Muscle layer of duodenum (tissue), 2 donors: ENCODE measurements around the gene INSM1.

ENCODE experiments used
- H3K27ac ChIP-seq: one replicate; pipeline ENCODE4 v1.7.0; 2013; ENCODE audit warnings: mild to moderate bottlenecking, low read length
- H3K27me3 ChIP-seq: one replicate; pipeline ENCODE4 v1.7.0; 2013; ENCODE audit warnings: low read depth, mild to moderate bottlenecking, control low read depth, low read length
- H3K36me3 ChIP-seq, 2 donors: one replicate each; pipeline ENCODE4 v1.7.0; 2013; ENCODE audit warnings: low read length in 2 of 2, control low read depth in 1 of 2, mild to moderate bottlenecking in 1 of 2; ENCODE audit not compliant: insufficient read depth in 2 of 2, control insufficient read depth in 1 of 2
- H3K4me1 ChIP-seq, 2 donors: one replicate each; pipeline ENCODE4 v1.7.0; 2013; ENCODE audit warnings: low read length in 2 of 2, mild to moderate bottlenecking in 2 of 2, control low read depth in 1 of 2, moderate library complexity in 1 of 2; ENCODE audit not compliant: insufficient read depth in 2 of 2, control insufficient read depth in 1 of 2
- H3K4me3 ChIP-seq, 2 donors: one replicate each; pipeline ENCODE4 v1.7.0; 2013; ENCODE audit warnings: low read length in 2 of 2, low read depth in 1 of 2, mild to moderate bottlenecking in 1 of 2
- H3K9me3 ChIP-seq, 2 donors: one replicate each; pipeline ENCODE4 v1.7.0; 2013; ENCODE audit warnings: low read length in 2 of 2, control low read depth in 1 of 2, mild to moderate bottlenecking in 1 of 2; ENCODE audit not compliant: control insufficient read depth in 1 of 2
- donor health status: healthy.

INSM1 gene

DNA sequence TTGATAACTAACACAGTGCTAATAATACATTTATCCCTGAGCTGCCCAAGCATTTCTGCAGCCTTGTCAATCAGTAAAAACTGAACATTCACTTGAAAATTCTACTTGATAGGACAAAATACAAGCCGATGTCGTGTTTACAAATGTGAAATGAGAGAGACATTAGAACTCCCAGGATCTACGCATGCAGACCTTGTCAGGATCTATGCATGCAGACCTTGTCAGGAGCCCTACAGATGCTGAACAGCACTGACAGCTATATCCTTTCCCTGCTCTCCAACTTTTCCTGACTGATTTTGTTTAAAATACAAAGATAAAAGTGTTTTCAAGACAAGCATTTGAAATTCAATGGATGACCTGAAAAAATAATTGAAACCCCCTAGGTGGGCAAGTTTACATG lies 28.9 kb downstream of the INSM1 start:
- Histone ChIP-seq H3K27ac (no peak overlapping the region), H3K27me3 (no peaks in the 10 kb centered on the region), H3K4me1 (no peaks in the 10 kb centered on the region), H3K36me3 (peaks cover 5 to 25% of the 10 kb centered on the region in 2 donors), H3K4me3 (no peak overlapping the region), H3K9me3 (no peaks in the 10 kb centered on the region)

DNA sequence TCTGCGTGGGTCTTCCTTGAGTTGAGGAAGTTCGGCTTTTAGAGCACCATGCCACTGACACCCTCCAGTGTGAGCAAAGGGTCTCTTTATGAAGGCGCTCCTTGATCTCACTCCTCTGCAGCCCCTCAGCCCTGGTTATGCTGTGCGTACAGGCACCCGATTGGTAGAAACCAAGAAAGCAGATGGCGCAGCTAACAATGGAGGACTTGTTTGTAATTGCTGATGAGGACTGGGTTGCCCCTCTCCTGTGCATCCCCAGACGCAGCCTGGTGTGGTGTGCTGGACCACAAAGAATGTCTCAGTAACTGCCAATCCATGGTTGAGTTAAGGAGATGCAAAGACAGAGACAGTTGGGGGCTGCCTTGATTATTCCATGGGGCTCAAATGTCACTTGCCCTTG lies 30.2 kb downstream of the INSM1 start:
- Histone ChIP-seq H3K9me3 (no peaks in the 10 kb centered on the region), H3K27ac (no peak overlapping the region), H3K4me3 (no peak overlapping the region), H3K36me3 (peaks cover 0 to 18% of the 10 kb centered on the region in 2 donors), H3K27me3 (no peaks in the 10 kb centered on the region), H3K4me1 (no peaks in the 10 kb centered on the region)

DNA sequence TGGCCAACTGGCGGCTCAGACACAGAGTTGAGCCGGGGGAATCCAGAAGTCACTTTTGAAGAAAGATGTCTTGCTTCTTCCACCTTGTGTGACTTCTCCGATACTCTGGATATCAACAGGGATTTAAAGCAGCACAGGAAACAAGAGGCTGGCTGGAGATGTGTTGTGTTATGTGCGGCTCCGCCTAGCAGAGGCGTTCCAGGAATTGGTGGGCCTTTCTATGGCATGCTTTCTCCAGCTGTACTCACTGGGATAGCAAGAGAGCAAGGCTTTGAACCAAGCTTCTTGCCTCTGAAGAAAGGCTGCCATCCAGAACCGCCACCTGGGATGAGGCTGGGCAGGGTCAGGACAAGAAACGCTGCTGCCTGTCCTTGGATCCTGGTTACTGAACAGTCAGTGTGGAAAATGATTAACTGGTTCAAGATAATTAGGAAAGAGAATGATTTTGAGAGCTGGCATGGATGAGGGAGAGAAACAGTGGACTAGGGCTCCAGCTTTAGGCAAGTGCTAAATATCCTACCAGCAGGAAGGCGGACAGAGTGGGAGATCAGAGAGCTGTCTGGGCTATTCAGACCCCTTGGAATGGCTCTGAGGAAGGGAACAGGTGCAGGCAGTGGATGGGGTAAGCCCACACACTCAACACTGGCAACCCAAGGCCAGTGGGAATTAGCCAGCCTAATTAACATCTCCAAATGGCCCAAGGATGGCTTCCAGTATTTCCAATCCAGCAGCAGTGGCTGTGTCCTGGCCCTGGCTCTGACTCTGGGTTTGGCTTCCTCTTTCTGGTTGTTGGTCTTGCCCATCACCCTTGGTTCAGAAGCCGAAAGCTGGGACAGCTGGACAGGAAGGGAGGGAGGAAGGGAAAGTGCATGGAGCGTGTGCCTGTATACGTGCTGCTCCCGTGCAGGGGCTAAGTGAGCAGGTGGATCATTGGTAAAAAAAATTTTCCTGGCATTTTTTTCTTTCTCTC lies 31.9 kb downstream of the INSM1 start:
- Histone ChIP-seq H3K27me3 (no peaks in the 10 kb centered on the region), H3K36me3 (peaks cover 4 to 23% of the 10 kb centered on the region in 2 donors), H3K4me1 (no peaks in the 10 kb centered on the region), H3K4me3 (no peak overlapping the region), H3K27ac (no peak overlapping the region), H3K9me3 (no peaks in the 10 kb centered on the region)

DNA sequence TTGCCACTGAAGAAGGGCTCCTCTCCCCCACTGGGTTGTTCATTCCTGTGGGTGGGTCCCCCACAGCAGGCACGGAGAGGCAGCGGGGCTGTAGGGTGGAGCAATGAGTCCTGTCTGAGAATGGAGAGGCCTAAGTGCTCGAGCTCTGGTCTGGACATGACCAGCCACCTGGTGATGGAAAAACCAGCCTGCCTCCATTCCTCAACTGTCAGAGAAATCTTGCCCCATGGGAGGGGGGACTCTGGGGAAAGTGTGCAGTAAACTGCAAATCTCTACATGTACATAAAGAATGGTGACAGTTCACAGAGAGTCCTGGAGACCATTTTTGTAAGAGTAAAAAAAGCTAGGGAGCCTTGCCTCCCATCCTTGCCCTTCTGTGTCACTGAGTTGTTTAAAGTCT lies 34.1 kb downstream of the INSM1 start:
- H3K27me3 ChIP-seq, result no peaks in the 10 kb centered on the region
- H3K27ac ChIP-seq, result no peak overlapping the region
- no peaks in the 10 kb centered on the region for H3K4me1 ChIP-seq
- no peaks in the 10 kb centered on the region for H3K9me3 ChIP-seq
- H3K36me3 ChIP-seq, result peaks cover 4 to 13% of the 10 kb centered on the region in 2 donors
- no peak overlapping the region for H3K4me3 ChIP-seq

DNA sequence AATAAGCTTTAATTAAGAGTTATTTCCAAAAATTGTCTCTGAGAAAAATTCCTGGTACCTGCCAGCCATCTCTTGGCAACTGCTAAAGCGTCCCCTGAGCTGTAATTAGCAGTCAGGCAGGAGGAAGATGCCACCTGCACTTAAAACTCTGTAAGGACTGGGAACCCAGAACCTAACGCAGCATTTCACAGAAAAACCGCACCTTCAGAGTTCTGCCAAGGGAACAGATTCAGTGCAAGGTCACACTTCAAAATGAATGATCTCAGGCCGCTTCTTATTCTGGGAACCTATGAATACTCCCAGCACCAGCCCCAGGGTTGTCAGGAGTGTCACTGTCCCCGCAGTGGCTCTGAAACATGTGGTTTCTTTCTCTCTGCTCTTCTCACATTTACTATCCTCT lies 36.7 kb downstream of the INSM1 start:
- peaks cover 4 to 5% of the 10 kb centered on the region in 2 donors for H3K36me3 ChIP-seq
- no peak overlapping the region for H3K27ac ChIP-seq
- no peaks in the 10 kb centered on the region for H3K9me3 ChIP-seq
- no peak overlapping the region for H3K4me3 ChIP-seq
- H3K27me3 ChIP-seq, result no peaks in the 10 kb centered on the region
- no peaks in the 10 kb centered on the region for H3K4me1 ChIP-seq

DNA sequence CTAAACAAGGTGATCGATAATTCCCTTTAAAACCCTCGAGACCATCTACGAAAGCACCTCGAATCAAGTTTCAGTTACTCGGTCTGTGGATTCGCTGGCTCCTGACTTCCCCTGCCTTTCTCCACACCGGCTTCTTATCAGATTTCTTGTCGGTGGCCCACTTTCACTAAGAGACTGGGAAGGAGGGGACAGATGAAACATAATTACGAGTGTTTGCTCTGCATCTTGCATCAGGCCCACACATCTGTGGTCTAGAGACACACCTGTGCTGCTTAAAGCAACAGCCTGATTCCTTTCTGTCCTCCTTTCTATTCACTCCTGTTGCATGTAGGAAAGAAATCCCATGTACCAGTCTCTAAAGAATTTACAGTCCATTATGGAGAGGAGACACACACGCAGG lies 37.7 kb downstream of the INSM1 start:
- Histone ChIP-seq H3K27me3 (no peaks in the 10 kb centered on the region), H3K27ac (no peak overlapping the region), H3K4me1 (no peaks in the 10 kb centered on the region), H3K36me3 (peaks cover 4 to 5% of the 10 kb centered on the region in 2 donors), H3K4me3 (no peak overlapping the region), H3K9me3 (no peaks in the 10 kb centered on the region)

DNA sequence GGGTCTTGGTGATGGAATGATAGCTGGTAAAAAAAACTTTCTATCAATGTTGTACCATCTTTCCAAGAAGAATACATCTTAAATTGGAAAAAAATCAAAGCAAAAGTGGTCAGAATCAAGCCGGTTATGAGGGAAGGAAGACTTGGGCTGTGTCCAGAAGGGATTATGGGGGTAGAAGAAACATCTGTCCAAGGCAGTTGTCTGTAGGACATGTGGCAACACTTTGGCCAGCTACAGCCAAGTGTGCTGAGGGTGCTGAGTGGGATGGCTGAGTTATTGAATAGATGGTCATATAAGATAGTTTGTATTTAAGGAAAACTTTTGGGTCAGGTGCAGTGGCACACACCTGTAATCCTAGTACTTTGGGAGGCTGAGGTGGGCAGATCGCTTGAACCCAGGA lies 38.4 kb downstream of the INSM1 start:
- Histone ChIP-seq H3K36me3 (peaks cover 4 to 5% of the 10 kb centered on the region in 2 donors), H3K4me3 (no peak overlapping the region), H3K27me3 (no peaks in the 10 kb centered on the region), H3K4me1 (no peaks in the 10 kb centered on the region), H3K27ac (no peak overlapping the region), H3K9me3 (no peaks in the 10 kb centered on the region)

DNA sequence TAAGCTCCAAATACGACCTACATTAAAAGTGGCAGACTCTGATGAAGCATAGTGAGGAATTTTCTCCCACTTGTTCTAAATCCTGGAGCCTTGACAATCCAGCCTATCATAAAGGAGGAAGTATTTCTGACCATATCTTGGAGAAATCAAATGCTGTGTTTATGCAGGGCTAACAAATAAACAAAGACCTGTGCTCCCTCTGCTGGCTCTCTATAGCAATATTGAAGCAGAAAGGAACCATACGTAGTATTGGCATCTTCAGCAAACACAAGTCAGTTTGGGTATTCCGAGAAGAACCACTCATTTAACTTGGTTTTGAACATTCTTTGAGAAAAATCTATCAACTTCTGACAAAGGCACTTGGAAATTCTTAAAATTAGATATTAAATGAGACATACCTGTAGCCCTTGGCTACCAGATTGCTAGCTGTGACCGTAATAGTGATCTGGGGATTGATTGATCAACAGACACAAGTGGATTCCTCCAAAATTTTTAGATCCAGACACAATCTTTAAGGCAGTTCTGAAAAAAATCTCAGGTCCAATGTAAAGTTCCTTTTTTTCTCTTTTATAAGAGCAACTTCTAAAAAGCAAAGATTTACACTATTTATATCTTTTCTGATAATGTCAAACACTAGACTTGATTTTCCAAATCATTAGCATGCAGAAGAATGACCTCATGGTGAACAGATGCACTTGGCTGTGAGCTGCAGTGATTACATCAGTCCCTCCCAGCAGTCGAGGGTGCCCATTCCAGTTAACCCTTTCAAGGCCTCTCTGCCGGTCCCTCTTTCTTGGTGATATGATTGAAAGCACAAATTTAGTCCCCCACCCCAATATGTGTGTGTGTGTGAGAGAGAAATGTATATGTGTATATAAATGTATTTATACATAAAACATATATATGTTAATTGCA lies 40.2 kb downstream of the INSM1 start:
- H3K36me3 ChIP-seq, result peaks cover 5 to 9% of the 10 kb centered on the region in 2 donors
- H3K27ac ChIP-seq, result no peak overlapping the region
- no peaks in the 10 kb centered on the region for H3K4me1 ChIP-seq
- no peaks in the 10 kb centered on the region for H3K9me3 ChIP-seq
- no peaks in the 10 kb centered on the region for H3K27me3 ChIP-seq
- H3K4me3 ChIP-seq, result no peak overlapping the region

DNA sequence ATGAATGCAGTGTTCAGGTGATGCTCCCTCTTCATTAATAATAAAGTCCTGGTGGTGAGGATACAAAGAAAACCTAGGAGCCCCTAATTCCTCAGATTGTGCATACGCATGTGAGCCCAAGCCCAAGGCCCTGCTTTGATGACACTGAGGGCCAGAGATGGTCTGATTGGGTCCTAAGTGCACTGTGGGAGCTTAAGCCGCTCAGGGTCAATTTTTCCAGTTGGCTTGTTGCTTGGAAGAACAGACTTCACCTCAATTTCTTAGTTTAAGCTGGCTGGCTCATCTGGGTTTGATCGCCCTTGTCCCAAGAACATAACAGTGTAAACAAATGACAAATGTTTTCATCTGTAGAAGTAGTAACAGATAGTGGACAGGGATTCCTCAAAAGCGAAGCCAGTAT lies 41.4 kb downstream of the INSM1 start:
- H3K27ac ChIP-seq, result no peak overlapping the region
- H3K4me1 ChIP-seq, result no peaks in the 10 kb centered on the region
- H3K36me3 ChIP-seq, result peaks cover under 1 to 5% of the 10 kb centered on the region in 2 donors
- H3K9me3 ChIP-seq, result no peaks in the 10 kb centered on the region
- H3K27me3 ChIP-seq, result no peaks in the 10 kb centered on the region
- no peak overlapping the region for H3K4me3 ChIP-seq

DNA sequence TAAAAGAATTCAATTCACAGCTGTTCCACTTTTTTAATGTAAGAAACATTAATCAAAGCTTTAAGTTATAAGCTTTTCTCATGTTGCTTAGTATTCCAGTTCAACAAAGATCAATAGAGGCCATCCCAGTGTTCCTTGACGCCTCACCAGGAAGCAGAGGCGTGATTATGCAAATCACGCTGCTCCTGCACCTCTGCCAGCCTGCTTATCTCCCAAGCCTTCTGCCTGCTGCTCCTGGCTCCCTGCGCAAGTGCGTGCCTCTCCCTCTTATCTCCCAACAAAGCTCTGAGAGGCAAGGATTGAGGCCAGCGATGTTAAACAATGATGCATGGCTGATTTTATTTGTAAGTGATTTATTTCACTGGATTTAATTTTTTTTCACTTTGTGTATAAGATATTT lies 42.8 kb downstream of the INSM1 start:
- Histone ChIP-seq H3K4me3 (no peak overlapping the region), H3K27me3 (no peaks in the 10 kb centered on the region), H3K27ac (no peak overlapping the region), H3K9me3 (no peaks in the 10 kb centered on the region), H3K36me3 (peaks cover 0 to 5% of the 10 kb centered on the region in 2 donors), H3K4me1 (no peaks in the 10 kb centered on the region)

DNA sequence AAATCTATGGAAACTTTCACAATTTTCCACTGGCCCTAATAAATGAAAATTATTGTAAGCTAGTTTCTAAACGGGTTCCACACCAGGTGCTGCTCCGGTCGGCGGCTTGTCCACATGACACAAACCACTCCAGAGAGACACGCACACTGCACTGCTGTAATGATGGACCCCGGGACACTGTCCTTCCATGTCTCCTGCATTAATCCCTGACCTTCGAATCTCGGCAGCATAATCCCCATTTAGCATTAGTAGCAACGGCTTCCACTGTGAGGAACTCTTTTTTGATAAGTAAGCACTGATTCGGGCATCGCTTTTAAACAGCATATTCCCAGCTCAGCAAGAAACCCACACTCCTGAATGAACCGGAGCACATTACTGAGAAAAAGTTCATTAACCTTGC lies 43.5 kb downstream of the INSM1 start:
- Histone ChIP-seq H3K27me3 (no peaks in the 10 kb centered on the region), H3K4me3 (no peak overlapping the region), H3K27ac (no peak overlapping the region), H3K9me3 (no peaks in the 10 kb centered on the region), H3K4me1 (no peaks in the 10 kb centered on the region), H3K36me3 (peaks cover 0 to 5% of the 10 kb centered on the region in 2 donors)
